Measurements from ENCODE around the gene TLE6. TPM values are rescaled to one million over a fixed set of nuclear protein-coding genes. Genes with fewer than 3 reads are reported as not detected.

Gene TLE6
- total RNA-seq, 1 donor from 2014 or later: 10.6 TPM

DNA sequence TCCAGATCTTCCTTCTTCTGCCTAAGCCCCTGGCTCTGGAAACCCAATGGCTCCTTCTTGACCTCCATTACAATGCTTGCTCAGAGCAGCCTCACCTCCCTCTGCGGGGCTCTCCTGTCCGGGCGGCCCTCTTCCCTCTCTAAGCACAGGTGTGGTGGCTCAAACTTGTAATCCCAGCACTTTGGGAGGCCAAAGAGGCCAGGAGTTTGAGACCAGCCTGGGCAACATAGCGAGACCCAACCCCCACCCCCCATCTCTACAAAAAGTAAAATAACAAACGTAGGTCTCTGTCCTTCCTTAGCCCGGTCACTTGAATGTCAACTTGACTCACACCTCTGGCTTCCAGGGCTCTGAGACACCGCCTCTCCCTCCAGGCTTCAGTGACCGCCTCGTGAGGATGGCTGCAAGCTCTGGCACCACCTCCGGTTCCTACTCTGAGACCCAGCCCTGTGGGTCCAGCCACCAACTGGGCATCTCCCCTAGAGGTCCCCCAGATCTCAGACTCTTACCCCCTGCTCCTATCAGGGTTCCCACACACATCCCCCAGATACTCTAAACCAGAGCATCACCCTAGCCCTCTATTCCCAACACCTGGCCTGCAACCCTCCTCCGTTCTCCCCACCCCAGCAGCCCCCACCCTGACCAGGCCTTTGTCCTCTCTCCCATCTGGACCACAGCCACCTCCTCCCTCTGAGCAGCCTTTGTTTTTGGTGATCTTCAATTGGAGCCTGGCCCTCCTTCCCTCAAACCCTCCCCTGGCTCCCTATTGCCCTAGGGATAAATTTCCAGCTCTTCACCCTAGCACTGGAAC lies 56.4 kb downstream of the TLE6 start:
- TF ChIP-seq, protein P1, sequence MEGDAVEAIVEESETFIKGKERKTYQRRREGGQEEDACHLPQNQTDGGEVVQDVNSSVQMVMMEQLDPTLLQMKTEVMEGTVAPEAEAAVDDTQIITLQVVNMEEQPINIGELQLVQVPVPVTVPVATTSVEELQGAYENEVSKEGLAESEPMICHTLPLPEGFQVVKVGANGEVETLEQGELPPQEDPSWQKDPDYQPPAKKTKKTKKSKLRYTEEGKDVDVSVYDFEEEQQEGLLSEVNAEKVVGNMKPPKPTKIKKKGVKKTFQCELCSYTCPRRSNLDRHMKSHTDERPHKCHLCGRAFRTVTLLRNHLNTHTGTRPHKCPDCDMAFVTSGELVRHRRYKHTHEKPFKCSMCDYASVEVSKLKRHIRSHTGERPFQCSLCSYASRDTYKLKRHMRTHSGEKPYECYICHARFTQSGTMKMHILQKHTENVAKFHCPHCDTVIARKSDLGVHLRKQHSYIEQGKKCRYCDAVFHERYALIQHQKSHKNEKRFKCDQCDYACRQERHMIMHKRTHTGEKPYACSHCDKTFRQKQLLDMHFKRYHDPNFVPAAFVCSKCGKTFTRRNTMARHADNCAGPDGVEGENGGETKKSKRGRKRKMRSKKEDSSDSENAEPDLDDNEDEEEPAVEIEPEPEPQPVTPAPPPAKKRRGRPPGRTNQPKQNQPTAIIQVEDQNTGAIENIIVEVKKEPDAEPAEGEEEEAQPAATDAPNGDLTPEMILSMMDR (IDR thresholded peaks at IDR 0.05): no peak
- TF ChIP-seq POLR2AphosphoS5 (IDR thresholded peaks at IDR 0.05; ENCODE audit: insufficient read depth in 1 of 2, low read depth in 1 of 2) (no peak), POLR2A (IDR thresholded peaks at IDR 0.05) (no peak)
- Histone ChIP-seq H3K4me3 (no peak overlapping the region), H3K27me3 (no peaks in the 10 kb centered on the region), H3K4me1 (peaks cover 32% of the 10 kb centered on the region), H3K36me3 (no peaks in the 10 kb centered on the region), H3K27ac (no peak overlapping the region), H3K9me3 (no peaks in the 10 kb centered on the region)
- intact Hi-C loops (cut with DNase I): no loop called here
- DNase-seq (ENCODE audit: extremely low spot score in 2 of 2): no peak

- Histone ChIP-seq H3K9me3 (no peaks in the 10 kb centered on the region), H3K27me3 (no peaks in the 10 kb centered on the region), H3K36me3 (no peaks in the 10 kb centered on the region), H3K4me1 (peaks cover 31% of the 10 kb centered on the region), H3K4me3 (no peak overlapping the region), H3K27ac (no peak overlapping the region)
- intact Hi-C loops (cut with DNase I): no loop called here
- DNase-seq (ENCODE audit: extremely low spot score in 2 of 2): no peak
- TF ChIP-seq POLR2AphosphoS5 (IDR thresholded peaks at IDR 0.05; ENCODE audit: insufficient read depth in 1 of 2, low read depth in 1 of 2) (no peak), POLR2A (IDR thresholded peaks at IDR 0.05) (no peak)
- TF ChIP-seq, protein P1 (IDR thresholded peaks at IDR 0.05): no peak
Observed at GRCh38 chr19:3034406-3034655, 57.0 kb downstream of the TLE6 start.

- Histone ChIP-seq H3K27me3 (no peaks in the 10 kb centered on the region), H3K36me3 (no peaks in the 10 kb centered on the region), H3K27ac (peak overlapping the region; percentile 94), H3K9me3 (no peaks in the 10 kb centered on the region), H3K4me1 (peaks cover 25% of the 10 kb centered on the region), H3K4me3 (peak overlapping the region; percentile 56 to 73)
- no peak for DNase-seq (ENCODE audit: extremely low spot score in 2 of 2)
- TF ChIP-seq POLR2AphosphoS5 (IDR thresholded peaks at IDR 0.05; ENCODE audit: insufficient read depth in 1 of 2, low read depth in 1 of 2): no peak
- TF ChIP-seq POLR2A (IDR thresholded peaks at IDR 0.05): no peak
- TF ChIP-seq, protein P1 (IDR thresholded peaks at IDR 0.05): no peak
- intact Hi-C loops (cut with DNase I): no loop called here
Observed at GRCh38 chr19:3034656-3035541, 57.5 kb downstream of the TLE6 start.

- DNase-seq (ENCODE audit: extremely low spot score in 2 of 2): peak in 1 of 2 donors; percentile 99
- Histone ChIP-seq H3K9me3 (no peaks in the 10 kb centered on the region), H3K4me3 (peak overlapping the region; percentile 56 to 73), H3K36me3 (no peaks in the 10 kb centered on the region), H3K4me1 (peaks cover 24% of the 10 kb centered on the region), H3K27me3 (no peaks in the 10 kb centered on the region), H3K27ac (peak overlapping the region; percentile 94)
- TF ChIP-seq, protein P1 (IDR thresholded peaks at IDR 0.05): no peak
- TF ChIP-seq POLR2AphosphoS5 (IDR thresholded peaks at IDR 0.05; ENCODE audit: insufficient read depth in 1 of 2, low read depth in 1 of 2): peak; percentile 82 to 89
- TF ChIP-seq POLR2A (IDR thresholded peaks at IDR 0.05): peak in 1 of 2 donors; percentile 50
- intact Hi-C loops (cut with DNase I): no loop called here
Observed at GRCh38 chr19:3035542-3036118, 58.3 kb downstream of the TLE6 start.

All from vagina (tissue), 2 donors.